ENCODE results near the gene ICAM5.
A peak's percentile ranks its signal among the peaks of the same experiment; 100 is the strongest.
"Not testable (repeated sequence)": the region's sequence is repeated elsewhere in the genome, so short reads cannot be mapped to it uniquely, and the experiment has no call there.

ICAM5 gene, protein sequence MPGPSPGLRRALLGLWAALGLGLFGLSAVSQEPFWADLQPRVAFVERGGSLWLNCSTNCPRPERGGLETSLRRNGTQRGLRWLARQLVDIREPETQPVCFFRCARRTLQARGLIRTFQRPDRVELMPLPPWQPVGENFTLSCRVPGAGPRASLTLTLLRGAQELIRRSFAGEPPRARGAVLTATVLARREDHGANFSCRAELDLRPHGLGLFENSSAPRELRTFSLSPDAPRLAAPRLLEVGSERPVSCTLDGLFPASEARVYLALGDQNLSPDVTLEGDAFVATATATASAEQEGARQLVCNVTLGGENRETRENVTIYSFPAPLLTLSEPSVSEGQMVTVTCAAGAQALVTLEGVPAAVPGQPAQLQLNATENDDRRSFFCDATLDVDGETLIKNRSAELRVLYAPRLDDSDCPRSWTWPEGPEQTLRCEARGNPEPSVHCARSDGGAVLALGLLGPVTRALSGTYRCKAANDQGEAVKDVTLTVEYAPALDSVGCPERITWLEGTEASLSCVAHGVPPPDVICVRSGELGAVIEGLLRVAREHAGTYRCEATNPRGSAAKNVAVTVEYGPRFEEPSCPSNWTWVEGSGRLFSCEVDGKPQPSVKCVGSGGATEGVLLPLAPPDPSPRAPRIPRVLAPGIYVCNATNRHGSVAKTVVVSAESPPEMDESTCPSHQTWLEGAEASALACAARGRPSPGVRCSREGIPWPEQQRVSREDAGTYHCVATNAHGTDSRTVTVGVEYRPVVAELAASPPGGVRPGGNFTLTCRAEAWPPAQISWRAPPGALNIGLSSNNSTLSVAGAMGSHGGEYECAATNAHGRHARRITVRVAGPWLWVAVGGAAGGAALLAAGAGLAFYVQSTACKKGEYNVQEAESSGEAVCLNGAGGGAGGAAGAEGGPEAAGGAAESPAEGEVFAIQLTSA

DNA sequence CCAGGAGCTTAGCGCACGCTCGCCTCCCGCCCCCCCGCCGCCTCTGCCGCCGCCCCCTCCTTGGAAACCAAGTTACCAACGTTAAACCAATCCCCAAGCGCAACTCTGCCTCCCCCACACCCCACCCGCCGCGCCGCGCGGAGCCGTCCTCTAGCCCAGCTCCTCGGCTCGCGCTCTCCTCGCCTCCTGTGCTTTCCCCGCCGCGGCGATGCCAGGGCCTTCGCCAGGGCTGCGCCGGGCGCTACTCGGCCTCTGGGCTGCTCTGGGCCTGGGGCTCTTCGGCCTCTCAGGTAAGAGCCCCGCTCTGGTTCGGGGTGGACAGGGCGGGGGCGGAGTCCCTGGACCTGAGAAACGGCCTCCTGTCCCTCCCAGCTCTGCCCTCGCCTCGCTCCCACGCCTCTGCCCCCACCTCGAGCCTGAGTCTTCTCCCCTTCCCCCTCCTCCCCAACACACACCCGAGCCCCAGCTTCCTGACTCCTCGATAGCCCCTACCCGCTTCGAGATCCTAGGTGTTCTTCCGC, at the start of gene ICAM5:
ICAM5 (plus strand) TSS at position 117 of the 521 bp plus-strand sequence; CDS start at position 209, 92 bp downstream.
- DNase-seq, result no peak

DNA sequence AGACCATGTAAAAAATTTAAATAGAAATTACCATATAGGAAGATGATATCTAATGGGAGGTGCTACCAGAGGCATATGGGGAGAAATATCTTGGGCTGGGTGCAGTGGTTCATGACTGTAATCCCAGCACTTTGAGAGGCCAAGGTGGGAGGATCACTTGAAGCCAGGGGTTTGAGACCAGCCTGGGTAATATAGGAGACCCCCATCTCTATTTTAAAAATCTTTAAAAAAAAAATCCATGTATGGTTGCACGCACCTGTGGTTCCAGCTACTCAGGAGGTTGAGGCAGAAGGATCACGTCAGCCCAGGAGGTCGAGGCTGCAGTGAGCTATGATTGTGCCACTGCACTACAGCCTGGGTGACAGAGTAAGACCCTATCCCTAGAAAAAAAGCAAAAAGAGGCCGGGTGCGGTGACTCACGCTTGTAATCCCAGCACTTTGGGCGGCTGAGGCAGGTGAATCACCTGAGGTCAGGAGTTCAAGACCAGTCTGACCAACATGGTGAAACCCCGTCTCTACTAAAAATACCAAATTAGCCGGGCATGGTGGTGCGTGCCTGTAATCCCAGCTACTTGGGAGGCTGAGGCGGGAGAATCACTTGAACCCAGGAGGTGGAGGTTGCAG, 47.8 kb upstream of the ICAM5 start:
- DNase-seq, result not testable (repeated sequence)

DNA sequence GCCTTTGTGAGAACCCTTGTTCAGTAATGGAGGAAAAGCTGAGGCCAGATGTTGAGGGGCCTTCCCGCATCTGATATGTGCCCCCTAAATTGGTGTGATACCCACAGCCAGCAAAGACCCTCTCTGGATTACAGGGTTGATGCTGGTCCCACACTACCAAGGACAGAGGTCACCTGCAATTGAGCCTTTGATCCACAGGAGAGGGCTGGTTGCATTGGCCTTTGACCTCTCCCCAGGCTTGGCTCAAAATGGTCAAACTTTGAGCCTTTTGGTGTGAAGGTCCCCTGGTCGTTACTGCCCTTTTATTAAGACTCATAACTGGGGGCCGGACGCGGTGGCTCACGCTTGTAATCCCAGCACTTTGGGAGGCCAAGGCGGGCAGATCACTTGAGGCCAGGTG, 46.1 kb upstream of the ICAM5 start:
- DNase-seq, result no peak

DNA sequence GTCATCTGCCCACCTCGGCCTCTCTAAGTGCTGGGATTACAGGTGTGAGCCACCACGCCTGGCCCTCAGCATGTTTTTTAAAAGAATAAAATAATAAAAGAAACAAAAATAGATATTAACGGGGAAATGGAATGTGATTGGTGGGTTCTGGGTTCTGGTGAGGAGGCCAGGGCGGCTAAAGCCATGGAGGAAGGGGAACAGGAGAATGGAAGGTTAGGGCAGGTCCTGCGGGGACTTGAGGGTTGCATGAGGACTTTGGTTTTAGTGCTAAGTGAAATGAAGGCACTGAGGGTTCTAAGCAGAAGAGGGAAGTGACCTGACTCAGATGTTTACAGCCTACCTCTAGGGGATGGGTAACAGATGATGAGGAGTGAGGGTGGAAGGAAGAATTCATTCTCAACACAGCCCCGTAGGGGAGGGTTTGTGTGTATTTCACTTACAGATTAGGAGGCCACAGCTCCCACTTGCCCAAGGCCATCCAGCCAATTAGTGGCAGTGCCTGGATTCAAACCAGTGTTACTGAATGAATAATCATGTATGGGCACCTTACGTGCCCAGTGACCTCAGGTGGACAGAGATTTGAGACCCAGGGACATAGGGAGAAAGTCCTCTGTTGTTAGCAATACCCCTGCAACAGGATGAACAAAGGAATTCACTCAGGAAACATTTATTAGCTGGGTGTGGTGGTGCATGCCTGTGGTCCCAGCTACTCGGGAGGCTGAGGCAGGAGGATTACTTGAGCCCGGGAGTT, 44.4 kb upstream of the ICAM5 start:
- no peak for DNase-seq

DNA sequence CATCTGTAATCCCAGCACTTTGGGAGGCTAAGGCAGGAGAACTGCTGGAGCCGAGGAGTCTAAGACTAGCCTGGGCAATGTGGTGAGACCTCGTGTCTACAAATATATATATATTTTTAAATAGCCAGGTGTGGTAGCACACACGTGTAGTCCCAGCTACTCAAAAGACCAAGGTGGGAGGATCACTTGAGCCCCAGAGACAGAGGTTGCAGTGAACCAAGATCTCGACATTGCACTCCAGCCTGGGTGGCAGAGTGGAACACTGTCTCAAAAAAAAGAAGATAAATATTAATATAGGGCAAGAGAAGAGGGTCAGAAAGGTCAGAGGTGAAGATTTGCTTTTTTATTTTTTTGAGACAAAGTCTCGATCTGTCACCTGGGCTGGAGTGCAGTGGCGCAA, 43.2 kb upstream of the ICAM5 start:
- DNase-seq, result no peak

DNA sequence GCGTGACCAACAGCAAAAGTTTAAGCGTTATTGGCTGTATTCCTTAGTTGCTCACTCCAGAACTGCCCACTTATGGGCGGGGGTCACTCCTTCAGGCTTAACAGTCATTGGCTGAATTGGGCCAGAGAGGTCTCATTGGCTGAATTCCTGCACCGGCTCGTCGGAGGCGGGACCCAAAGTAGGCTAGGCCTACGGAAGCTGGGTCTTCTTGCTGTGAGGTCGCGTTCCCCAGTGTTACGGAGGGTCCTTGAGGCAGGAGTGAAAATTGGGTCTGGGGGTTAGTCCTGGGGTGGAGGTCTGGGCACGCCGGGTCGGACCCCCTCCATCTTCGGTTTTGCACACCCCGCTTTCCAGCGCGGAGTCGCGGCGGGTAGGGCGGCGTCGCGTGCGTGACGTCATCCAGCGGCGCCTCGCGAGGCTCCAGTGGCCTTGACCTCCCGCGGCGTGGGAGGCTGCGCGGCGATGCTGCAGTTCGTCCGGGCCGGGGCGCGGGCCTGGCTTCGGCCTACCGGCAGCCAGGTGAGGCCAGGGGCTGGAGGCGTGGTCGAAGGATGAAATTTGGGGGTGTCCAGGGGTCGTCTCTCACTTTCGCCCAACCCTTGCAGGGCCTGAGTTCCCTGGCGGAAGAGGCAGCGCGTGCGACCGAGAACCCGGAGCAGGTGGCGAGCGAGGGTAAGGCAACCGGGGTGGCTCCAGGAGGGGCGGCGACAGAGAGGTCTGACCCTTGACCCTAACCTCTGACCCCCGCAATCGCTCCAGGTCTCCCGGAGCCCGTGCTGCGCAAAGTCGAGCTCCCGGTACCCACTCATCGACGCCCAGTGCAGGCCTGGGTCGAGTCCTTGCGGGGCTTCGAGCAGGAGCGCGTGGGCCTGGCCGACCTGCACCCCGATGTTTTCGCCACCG, 37.7 kb upstream of the ICAM5 start, which contains the start of gene MRPL4:
MRPL4 (plus strand) TSS at position 423 of the 903 bp plus-strand sequence; CDS start at position 463, 40 bp downstream.
- peak; percentile 99 for DNase-seq

DNA sequence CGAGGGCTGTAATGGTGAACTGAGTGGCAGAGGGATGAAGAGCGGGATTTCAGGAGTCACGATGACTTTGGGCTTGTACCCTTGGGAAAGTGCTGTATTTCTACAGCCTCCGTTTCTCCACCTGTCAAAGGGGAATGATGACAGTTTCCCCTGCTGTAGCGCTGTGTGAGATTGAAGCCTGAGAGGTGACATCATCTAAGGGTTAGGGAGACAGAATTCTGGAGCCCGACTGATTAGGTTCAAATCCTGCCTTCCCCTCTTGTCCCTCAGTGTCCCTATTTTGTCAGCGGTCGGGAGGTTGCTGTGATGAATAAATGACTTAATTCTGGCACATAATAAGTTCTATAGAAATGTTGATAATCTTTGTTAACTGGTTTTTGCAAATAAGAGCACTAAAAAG, 37.0 kb upstream of the ICAM5 start:
- DNase-seq, result no peak

DNA sequence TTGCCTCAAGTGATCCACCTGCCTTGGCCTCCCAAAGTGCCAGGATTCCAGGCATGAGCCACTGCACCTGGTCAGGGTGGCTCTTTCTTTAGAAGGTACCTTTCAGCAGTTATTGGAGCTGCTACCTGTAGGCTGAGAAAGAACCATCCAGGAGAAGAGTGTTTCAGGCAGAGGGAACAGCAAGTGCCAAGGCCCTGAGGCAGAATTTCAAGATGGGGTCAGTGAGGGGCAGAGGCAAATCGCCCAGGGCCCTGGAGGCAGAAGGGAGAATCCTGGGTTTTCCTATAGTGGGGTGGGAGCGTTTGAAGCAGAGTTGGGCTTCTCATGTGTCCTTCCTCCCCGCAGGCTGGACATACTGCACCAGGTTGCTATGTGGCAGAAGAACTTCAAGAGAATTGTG, 35.5 kb upstream of the ICAM5 start:
- no peak for DNase-seq

DNA sequence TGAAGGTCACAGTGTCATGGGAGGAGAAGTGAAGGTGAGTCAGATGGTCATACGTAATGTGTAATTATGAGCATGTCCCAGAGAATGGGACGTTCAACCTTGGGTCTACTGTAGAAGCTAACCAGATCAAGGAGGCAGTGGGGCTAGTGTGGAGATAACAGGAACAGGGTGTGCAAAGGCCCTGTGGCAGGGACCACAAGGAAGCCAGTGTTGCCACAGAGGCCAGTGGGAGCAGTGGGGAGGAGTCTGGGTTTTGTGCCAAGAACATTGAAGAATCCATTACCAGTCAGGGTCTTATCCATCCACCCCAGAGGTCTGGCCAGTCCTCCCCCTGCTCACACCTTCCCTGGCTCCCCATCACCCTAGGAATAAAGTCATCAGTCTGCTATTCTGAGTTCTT, 34.4 kb upstream of the ICAM5 start:
- no peak for DNase-seq

DNA sequence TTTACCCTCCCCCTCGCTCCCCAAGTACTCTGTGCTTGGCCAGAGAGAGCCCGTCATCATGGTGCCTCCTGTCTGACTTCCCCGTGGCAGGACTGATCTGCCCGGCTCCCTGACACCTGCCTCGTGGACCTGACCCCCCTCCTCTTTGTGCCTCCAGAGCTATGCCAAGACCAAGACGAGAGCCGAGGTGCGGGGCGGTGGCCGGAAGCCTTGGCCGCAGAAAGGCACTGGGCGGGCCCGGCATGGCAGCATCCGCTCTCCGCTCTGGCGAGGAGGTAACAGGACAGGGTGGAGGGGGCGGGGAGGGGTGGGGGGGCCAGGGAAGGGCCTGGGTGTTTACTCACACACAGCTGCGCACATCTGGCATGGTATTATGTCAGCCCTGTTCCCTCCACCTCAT, 33.2 kb upstream of the ICAM5 start:
- DNase-seq, result no peak

DNA sequence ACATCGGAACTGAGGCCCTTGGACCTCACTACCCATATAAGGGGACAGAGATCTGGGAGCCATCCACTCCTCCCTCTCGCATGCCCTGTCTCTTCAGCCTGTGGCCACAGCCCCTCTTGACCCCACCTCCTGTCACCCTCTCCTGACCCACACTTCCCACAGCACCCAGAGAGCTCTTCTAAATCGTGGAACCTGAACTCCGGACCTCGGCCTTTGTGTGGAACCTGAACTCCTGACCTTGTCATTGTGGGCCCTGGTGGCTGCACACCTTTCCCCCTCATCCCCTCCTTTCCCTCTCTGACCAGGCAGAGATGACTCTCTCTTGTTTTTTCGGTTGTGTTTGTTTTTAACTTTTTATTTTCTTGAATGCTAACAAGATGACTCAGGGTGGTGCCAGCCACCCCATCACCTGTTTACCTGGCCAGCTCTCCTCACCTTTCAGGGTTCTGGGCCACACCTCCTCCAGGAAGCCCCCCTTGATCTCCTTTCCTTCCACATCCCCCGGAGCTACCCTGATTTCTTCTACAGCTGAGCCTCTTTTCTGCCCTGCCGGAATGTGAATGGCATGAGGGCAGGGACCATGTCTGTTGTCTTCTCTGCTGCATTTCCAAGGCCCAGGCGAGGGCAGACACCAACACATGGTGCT, 32.7 kb upstream of the ICAM5 start:
- DNase-seq, result no peak

DNA sequence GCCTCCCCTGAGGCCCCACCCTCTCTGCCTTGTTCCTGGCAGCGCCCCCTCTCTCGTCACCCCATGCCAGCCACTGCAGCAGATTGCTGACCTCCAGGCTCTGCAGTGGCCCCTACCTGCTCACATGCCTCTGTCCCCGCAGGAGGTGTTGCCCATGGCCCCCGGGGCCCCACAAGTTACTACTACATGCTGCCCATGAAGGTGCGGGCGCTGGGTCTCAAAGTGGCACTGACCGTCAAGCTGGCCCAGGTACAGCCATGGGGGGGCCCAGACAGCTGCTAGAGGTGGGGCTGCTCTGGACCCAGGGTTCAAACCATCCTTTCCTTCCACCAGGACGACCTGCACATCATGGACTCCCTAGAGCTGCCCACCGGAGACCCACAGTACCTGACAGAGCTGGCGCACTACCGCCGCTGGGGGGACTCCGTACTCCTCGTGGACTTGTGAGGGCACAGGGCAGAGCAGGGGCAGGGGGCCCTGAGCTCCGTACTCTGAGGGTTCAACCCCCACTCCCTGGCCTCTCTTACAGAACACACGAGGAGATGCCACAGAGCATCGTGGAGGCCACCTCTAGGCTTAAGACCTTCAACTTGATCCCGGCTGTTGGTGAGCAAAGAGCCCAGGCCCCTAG, 31.6 kb upstream of the ICAM5 start:
- no peak for DNase-seq

DNA sequence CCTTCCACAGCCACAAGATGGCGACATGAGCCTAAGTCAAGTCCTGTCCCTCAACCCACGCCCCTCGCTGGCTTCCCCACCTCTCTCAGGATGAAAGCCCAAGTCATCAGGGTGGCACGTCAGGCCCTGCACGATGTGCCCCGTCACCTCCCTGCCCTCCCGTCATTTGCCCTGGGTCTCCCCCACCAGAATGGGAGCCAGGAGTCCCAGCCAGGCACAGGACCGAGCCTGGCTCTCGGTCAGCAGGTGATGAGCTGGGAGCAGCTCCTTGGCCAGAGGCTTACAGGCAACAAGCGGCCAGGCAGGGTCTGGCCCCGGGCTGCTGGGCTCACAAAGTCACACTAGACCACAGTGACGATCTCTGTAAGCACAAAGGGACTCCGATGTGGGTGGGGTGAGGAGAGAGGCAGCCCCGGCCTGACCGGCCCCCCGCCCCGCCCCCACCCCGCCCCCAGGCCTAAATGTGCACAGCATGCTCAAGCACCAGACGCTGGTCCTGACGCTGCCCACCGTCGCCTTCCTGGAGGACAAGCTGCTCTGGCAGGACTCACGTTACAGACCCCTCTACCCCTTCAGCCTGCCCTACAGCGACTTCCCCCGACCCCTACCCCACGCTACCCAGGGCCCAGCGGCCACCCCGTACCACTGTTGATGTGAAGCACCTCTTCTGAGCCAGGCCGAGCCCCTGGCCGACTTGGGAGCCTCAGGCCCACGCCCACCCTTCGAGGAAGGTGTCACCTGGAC, 30.4 kb upstream of the ICAM5 start:
- peak; percentile 83 for DNase-seq

DNA sequence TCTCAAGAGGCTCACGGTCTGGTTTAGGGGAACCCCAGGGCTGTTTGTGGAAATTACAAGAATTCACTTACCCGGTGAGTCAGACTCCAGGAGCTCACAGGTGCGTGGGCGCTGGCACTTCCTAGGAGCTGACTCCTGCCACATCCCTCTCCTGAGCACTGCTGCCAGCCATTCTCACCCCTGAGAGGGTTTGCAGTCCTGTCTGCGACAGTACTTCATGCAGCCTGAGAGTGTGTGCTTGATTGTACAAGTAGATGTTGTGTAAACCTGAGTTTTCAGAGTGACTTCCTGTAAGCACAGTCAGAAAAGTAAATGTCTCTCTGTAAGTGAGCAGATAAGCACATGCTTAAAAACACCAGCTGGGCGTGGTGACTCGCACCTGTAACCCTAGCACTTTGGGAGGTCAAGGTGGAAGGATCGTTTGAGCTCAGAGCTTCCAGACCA, 29.6 kb upstream of the ICAM5 start:
- no peak for DNase-seq

DNA sequence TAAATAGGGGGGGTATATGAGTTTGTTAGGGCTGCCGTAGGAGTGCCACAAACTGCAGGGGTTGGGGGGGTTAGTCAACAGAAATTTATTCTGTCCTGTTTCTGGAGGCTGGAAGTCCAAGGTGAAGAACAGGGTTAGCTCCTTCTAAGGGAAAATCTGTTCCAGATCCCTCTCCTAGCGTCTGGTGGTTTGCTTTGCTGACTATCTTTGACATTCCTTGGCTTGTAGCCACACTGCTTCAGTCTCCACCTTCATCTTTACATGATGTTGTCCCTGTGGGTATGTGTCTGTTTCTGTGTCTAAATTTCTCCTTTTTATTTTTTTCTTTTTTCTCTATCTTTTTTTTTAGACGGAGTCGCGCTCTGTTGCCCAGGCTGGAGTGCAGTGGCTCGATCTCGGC, 27.0 kb upstream of the ICAM5 start:
- no peak for DNase-seq

DNA sequence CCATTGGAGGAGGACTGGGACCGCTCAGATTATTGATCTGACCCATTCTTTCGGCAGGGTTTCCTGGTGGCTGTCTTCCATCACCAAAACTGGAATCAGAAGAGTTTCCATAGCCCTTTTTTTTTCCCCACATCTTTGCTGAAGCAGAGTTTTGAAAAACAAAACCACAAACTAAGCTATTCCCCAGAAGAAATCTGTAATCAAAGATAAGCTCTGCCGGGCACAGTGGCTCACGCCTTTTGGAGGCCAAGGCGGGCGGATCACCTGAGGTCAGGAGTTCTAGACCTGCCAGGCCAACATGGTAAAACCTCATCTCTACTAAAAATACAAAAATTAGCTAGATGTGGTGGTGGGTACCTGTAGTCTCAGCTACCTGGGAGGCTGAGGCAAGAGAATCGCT, 23.0 kb upstream of the ICAM5 start:
- DNase-seq, result no peak

DNA sequence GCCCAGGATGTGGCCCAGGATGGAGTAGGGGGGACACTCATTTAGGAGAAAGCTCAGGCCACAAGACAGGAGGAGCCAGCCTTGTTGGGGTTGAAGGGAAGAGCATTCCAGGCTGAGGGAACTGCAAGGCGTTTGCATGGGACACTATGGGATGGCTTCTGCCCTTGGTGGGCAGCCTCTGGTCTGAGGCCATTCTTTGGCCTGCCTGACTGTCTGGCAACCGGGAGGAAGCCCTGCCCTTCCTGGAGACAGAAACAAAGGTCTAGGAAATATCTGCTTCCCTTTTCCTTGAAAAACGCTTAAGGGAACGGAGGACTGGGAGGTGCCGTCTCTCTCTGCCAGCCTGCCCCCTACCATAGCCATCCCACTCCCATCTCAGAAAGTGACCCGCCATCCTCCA, 21.7 kb upstream of the ICAM5 start:
- DNase-seq, result peak; percentile 25

DNA sequence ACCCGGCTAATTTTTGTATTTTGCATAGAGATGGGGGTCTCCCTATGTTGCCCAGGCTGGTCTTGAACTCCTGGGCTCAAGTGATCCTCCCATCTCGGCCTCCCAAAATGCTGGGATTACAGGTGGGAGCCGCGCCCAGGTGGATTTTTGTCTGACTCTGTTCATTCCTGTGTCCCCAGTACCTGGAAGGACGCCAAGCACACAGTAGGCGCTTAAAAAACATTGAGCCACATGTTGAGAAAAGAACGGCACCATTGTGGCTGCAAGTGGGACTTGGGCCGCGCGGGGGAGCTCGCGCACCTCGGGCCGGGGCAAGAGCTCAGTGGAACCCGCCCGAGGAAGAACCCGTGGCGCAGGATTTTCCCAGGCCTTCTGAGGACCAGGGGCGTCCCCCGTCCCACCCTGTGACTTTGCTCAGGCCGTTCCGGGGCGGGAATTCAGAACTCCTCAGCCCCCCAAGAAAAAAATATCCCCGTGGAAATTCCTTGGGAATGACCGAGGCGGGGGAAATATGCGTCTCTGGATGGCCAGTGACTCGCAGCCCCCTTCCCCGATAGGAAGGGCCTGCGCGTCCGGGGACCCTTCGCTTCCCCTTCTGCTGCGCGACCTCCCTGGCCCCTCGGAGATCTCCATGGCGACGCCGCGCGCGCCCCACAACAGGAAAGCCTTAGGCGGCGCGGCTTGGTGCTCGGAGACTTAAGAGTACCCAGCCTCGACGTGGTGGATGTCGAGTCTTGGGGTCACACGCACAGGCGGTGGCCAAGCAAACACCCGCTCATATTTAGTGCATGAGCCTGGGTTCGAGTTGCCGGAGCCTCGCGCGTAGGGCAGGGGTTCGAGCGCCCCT, 20.2 kb upstream of the ICAM5 start:
- peak; percentile 89 for DNase-seq
